Psoas muscle (tissue), 8 donors: ENCODE data around the gene SLC23A2. TPM values are rescaled to one million over a fixed set of nuclear protein-coding genes. Genes with fewer than 3 reads are reported as not detected.
"Not testable (repeated sequence)": the region's sequence is repeated elsewhere in the genome, so short reads cannot be mapped to it uniquely, and the experiment has no call there.

Source experiments
- ATAC-seq, 4 donors: fragments of 200-7000 bp; cut with Tn5 transposase; one replicate each; pipeline ENCODE4 v1.9.1; 2020; ENCODE audit warnings: moderate library complexity in 3 of 4, mild to moderate bottlenecking in 2 of 4
- DNase-seq, 2 donors: peaks; one replicate each; pipeline ENCODE4 v3.0.0-alpha.2; 2020
- H3K27ac ChIP-seq: fragments of 200-600 bp; one replicate; pipeline ENCODE4 v1.8.0; 2022
- H3K27me3 ChIP-seq, 3 donors: fragments of 200-600 bp in 1 of 3; one replicate each; pipeline versions ENCODE4 v1.6.1 to v1.8.0; 2013 to 2022; ENCODE audit warnings: low read length in 2 of 3, mild to moderate bottlenecking in 2 of 3, moderate library complexity in 1 of 3; ENCODE audit not compliant: insufficient read depth in 3 of 3
- H3K36me3 ChIP-seq, 2 donors: fragments of 200-600 bp in 1 of 2; one replicate each; pipeline versions ENCODE4 v1.6.1 to v1.8.0; 2013 to 2022; ENCODE audit warnings: low read depth in 1 of 2, mild to moderate bottlenecking in 1 of 2, moderate library complexity in 1 of 2; ENCODE audit not compliant: insufficient read depth in 1 of 2
- H3K4me1 ChIP-seq: fragments of 200-600 bp; one replicate; pipeline ENCODE4 v1.8.0; 2022
- H3K4me3 ChIP-seq: fragments of 200-600 bp; one replicate; pipeline ENCODE4 v1.8.0; 2022; ENCODE audit warnings: mild to moderate bottlenecking
- H3K9me3 ChIP-seq: fragments of 200-600 bp; one replicate; pipeline ENCODE4 v1.8.0; 2022
- WGBS, 3 donors: extraction: QIAGEN DNeasy Blood & Tissue Kit; methylation state at CpG; one replicate each; pipeline versions ENCODE4 v1.1.6 to v1.1.7; 2013; 5-methylcytosine and 5-hydroxymethylcytosine counted together
- intact Hi-C, 2 donors: fragments of 100-400 bp; cut with DNase I; formaldehyde crosslinking; loops; one replicate each; pipeline versions ENCODE4 v1.11.0 to v1.14.2; 2022
- polyA plus RNA-seq, 3 donors: library from polyadenylated mRNA; stranded (reverse); fragments of 200-250 nt; gene quantifications; one replicate each; pipeline ENCODE4 v1.2.3, GENCODE V29; 2013
- total RNA-seq, 4 donors: library from RNA; stranded (reverse); fragmentation: NEBNext Ultra II Directional in 2 of 4; extraction: Animal tissue kit (Norgen Biotek cat#: 25700) in 2 of 4; gene quantifications; one replicate each; pipeline versions ENCODE4 v1.2.1 to v1.2.4, GENCODE V29; 2021 to 2023
- TF ChIP-seq, protein P1 (sequence below): fragments of 200-600 bp; IDR thresholded peaks from one replicate; pipeline ENCODE4 v1.8.0; 2022; ENCODE audit warnings: antibody characterized with exemption
- donor health status: healthy with polysubstance abuse.
- donor health status: DM: no; HTN: no; CAD: no; lungs with moderate emphysema.
- donor health status: Bipolar disorder and iron deficiency.
- donor health status: healthy.
- donor health status: DM: yes; HTN: yes; CAD: no.
- donor health status: DM: no; HTN: no; CAD: no.
- donor health status: DM: no; HTN: no; CAD: no.
- donor health status: DM: yes; HTN: yes; CAD: no.

SLC23A2 gene
- total and polyA plus RNA-seq, 7 donors, result 0.87 to 4.9 (median 3.4) TPM

GRCh38 chr20:5024982-5025381 is 23.7 kb upstream of the SLC23A2 start:
- Histone ChIP-seq H3K36me3 (no peaks in the 10 kb centered on the region), H3K27ac (no peak overlapping the region), H3K4me3 (no peak overlapping the region), H3K27me3 (no peaks in the 10 kb centered on the region), H3K4me1 (no peaks in the 10 kb centered on the region), H3K9me3 (no peaks in the 10 kb centered on the region)
- 83 to 95% (median 92%) methylated on average over 4 of the region's 4 CpGs for WGBS, 3 donors
- TF ChIP-seq, protein P1, sequence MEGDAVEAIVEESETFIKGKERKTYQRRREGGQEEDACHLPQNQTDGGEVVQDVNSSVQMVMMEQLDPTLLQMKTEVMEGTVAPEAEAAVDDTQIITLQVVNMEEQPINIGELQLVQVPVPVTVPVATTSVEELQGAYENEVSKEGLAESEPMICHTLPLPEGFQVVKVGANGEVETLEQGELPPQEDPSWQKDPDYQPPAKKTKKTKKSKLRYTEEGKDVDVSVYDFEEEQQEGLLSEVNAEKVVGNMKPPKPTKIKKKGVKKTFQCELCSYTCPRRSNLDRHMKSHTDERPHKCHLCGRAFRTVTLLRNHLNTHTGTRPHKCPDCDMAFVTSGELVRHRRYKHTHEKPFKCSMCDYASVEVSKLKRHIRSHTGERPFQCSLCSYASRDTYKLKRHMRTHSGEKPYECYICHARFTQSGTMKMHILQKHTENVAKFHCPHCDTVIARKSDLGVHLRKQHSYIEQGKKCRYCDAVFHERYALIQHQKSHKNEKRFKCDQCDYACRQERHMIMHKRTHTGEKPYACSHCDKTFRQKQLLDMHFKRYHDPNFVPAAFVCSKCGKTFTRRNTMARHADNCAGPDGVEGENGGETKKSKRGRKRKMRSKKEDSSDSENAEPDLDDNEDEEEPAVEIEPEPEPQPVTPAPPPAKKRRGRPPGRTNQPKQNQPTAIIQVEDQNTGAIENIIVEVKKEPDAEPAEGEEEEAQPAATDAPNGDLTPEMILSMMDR, result no peak
- no peak for DNase-seq
- no peak for ATAC-seq
- intact Hi-C loops, result no loop called here

DNA sequence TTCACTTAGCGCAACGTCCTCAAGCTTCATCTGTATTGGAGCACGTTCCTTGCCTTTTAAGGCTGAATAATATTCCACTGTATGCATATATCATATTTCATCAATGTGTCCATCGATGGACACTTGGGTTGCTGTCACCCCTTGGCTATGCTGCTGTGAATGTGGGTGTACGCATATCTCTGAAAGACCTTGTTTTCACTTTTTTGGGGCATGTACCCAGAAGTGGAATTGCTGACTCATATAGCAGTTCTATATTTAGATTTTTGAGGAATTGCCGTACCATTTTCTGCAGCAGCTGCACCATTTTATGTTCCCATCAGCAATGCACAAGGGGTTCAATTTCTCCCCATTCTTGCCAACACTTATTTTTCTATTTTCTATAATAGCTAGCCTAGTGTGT is 22.8 kb upstream of the SLC23A2 start:
- no peak overlapping the region for H3K27ac ChIP-seq
- ATAC-seq, result no peak
- 64 to 76% (median 69%) methylated on average over 6 of the region's 6 CpGs for WGBS, 3 donors
- H3K27me3 ChIP-seq, result no peaks in the 10 kb centered on the region
- no peaks in the 10 kb centered on the region for H3K4me1 ChIP-seq
- H3K9me3 ChIP-seq, result no peaks in the 10 kb centered on the region
- intact Hi-C loops, result no loop called here
- no peaks in the 10 kb centered on the region for H3K36me3 ChIP-seq
- TF ChIP-seq, protein P1, result no peak
- DNase-seq, result no peak
- no peak overlapping the region for H3K4me3 ChIP-seq

- H3K27ac ChIP-seq, ATAC-seq, DNase-seq, H3K36me3 ChIP-seq, H3K27me3 ChIP-seq, intact Hi-C loops, H3K4me3 ChIP-seq, H3K4me1 ChIP-seq, H3K9me3 ChIP-seq: not testable (repeated sequence)
- WGBS, 3 donors, result 98% methylated on average over 3 to 4 of the region's 4 CpGs
These were observed 21.9 kb upstream of the SLC23A2 start for GRCh38 chr20:5023171-5023570.

GRCh38 chr20:5020760-5021159 is 19.4 kb upstream of the SLC23A2 start:
- TF ChIP-seq, protein P1, result no peak
- Histone ChIP-seq H3K27me3 (no peaks in the 10 kb centered on the region), H3K9me3 (no peaks in the 10 kb centered on the region), H3K36me3 (no peaks in the 10 kb centered on the region), H3K4me1 (no peaks in the 10 kb centered on the region), H3K4me3 (no peak overlapping the region), H3K27ac (no peak overlapping the region)
- intact Hi-C loops, result no loop called here
- no peak for DNase-seq
- ATAC-seq, result no peak
- WGBS, 3 donors, result 51 to 67% (median 62%) methylated on average over 5 of the region's 5 CpGs

DNA sequence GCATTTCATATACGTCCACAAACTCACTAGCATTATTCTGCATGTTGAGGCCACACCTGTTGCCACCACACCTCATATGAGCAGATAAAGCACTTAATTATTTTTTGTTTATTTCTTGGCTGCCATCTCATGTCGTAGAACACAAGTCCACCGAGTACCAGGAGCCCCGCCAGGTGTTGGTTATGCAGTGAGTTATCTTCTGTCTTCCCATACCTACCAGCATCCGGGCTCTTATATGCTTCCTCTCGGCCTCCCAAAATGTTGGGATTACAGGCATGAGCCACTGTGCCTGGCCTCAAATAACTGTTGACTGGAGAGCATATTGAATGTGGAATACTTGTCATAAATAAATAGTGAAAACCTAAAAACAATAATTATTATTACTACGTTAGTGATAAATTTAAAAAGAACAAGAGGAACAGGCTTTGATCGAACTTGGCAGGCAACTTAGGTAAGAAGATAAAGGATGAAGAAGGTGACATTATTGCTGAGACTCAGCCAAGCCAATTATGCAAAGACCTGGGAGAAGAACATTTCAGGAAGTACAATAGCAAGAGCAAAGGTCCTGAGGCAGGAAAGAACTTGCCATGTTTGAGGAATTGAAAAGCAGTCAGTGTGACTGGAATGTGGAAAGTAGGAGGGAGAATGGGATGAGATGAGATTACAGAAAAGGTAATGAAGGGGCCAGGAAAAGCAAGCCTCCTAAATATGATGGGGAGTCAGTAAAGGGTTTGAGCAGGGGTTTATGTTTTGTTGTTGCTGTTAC is 12.6 kb upstream of the SLC23A2 start:
- DNase-seq (no peak), ATAC-seq (no peak)
- H3K9me3 ChIP-seq, result no peaks in the 10 kb centered on the region
- peaks cover 0 to 1% (median 0%) of the 10 kb centered on the region in 3 donors for H3K27me3 ChIP-seq
- TF ChIP-seq, protein P1, result no peak
- 77 to 90% (median 88%) methylated on average over 8 of the region's 8 CpGs for WGBS, 3 donors
- no peaks in the 10 kb centered on the region for H3K36me3 ChIP-seq
- no peaks in the 10 kb centered on the region for H3K4me1 ChIP-seq
- H3K27ac ChIP-seq, result no peak overlapping the region
- intact Hi-C loops, result no loop called here
- H3K4me3 ChIP-seq, result no peak overlapping the region
